ENCODE measurements around the gene PNPT1.

- TF ChIP-seq POLR2A (IDR thresholded peaks at IDR 0.05; ENCODE audit: low read length) (no peak), GATA1 (IDR thresholded peaks at IDR 0.05; ENCODE audit: low read depth, low read length) (no peak)
These were observed 73.4 kb downstream of the PNPT1 start for GRCh38 chr2:55620123-55620779.

Measured in erythroblast (primary cell).